ENCODE measurements around the gene RIPK1.
A peak's percentile ranks its signal among the peaks of the same experiment; 100 is the strongest.
"Not testable (repeated sequence)": the region's sequence is repeated elsewhere in the genome, so short reads cannot be mapped to it uniquely, and the experiment has no call there.

Gene RIPK1

DNA sequence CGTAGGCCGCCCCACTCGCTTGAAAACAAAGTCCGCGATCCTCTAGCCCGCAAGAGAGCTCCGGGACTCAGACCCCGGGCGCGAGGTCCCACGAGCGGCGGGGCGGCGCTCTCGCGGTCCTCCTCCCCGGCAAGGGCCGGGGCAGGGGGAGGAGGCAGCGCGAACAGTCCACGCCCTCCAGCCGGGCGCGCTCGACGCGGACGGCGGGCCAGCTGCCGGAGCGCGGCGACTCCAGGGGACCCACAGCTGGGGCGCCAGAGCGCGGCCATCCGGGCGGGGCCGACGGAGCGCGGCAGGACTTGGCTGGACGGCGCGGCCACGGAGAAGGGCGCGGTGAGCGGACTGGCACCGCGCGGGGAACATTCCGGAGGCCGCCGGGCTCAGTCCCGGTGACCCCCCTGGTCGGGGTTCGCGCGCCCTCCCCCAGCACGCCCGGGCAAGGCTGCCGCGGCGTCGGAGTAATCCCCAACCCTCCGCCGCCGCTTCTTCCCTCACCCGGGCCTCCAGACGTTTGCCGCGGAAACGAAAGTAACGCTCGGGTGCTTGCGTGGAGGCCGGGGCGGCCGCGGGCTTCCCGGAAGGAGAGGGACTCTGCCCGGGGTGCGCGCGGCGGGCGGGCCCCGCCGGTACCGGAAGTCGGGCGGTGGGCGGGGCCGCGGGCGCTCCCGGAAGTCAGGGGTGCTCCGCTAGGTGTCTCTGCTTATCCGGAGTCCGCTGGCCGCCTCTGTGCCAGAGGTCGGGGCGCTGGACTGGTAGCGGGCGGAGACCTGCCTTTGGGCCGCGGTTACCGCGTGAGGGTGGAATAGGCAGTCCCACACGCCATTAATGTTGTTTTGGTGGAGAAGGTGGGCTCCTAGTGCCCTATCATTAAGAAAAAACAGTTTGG is at the start of gene RIPK1:
Gene RIPK1, plus strand, starts transcription at position 166 of the 886 bp plus-strand sequence. CDS start 8,330 bp downstream, outside the sequence.
- DNase-seq = peak; percentile 95

DNA sequence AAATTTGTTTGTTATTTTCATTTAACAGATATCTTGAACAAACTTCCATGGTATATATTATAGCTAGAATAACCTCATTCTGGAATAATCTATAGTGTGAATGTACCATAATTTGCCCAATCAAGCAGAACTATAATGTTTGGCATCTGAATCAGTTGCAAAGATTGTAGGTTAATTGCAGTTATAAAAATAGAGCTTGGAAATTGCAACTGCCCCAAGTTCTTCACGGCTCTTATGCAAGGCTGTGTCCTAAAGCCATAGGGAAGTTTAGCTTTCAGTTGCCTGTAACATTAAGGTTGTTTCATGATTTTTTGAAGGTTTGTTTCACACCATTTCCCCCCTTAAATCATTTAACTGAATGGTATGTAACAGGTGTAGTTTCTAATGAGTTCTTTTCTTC is 49.2 kb upstream of the RIPK1 start:
- DNase-seq = no peak

DNA sequence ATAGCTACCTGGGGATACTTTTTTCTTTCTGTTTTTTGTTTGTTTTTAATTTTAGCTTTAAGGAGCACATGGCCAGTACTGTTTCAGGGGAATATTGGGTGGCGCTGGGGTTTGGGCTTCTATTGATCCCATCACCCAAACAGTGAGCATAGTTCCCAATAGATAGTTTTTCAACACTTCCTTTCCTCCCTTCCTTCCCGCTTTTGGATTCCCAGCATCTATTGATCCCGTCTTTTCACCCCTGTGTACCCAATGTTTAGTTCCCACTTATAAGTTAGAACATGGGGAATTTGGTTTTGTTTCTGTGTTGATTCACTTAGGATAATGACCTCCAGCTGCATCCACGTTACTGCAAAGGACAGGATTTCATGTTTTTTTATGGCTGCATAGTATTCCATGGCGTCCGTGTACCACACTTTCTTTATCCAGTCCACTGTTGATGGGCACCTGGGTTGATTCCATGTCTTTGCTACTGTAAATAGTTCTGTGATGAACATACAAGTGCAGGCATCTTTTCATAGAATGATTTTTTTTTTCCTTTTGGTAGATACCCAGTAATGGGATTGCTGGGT is 48.5 kb upstream of the RIPK1 start:
- no peak for DNase-seq

GRCh38 chr6:3020976-3021598 is 47.2 kb upstream of the RIPK1 start:
- DNase-seq = not testable (repeated sequence)

- no peak for DNase-seq
Observed at GRCh38 chr6:3022765-3023662, 45.3 kb upstream of the RIPK1 start.

- DNase-seq = peak; percentile 89
Observed at GRCh38 chr6:3023663-3024483, 44.4 kb upstream of the RIPK1 start.

GRCh38 chr6:3026791-3027626 is 41.3 kb upstream of the RIPK1 start:
- no peak for DNase-seq

GRCh38 chr6:3028156-3028555 is 40.1 kb upstream of the RIPK1 start:
- DNase-seq = not testable (repeated sequence)

- no peak for DNase-seq
Observed at GRCh38 chr6:3031857-3032640, 36.2 kb upstream of the RIPK1 start.

- no peak for DNase-seq
Observed at GRCh38 chr6:3032986-3033385, 35.3 kb upstream of the RIPK1 start.

DNA sequence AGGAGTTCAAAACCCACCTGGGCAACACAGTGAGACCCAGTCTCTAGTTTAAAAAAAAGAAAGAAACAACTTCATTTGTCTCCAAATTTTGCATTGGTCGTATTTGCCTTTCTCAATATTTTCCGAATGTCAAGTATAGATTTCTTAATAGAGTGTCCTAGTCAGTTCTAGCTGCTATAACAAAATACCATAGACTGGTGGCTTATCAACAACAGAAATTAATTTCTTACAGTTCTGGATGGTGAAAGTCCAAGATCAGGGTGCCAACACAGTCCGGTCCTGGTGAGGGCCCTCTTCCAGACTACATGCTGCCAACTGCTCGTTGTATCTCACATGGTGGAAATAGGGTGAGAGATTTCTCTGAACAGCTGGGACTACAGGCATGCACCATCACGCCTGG is 34.6 kb upstream of the RIPK1 start:
- DNase-seq = no peak

- no peak for DNase-seq
Observed at GRCh38 chr6:3035397-3035796, 32.9 kb upstream of the RIPK1 start.

GRCh38 chr6:3036861-3037637 is 31.2 kb upstream of the RIPK1 start:
- no peak for DNase-seq

GRCh38 chr6:3037638-3038365 is 30.5 kb upstream of the RIPK1 start:
- no peak for DNase-seq

DNA sequence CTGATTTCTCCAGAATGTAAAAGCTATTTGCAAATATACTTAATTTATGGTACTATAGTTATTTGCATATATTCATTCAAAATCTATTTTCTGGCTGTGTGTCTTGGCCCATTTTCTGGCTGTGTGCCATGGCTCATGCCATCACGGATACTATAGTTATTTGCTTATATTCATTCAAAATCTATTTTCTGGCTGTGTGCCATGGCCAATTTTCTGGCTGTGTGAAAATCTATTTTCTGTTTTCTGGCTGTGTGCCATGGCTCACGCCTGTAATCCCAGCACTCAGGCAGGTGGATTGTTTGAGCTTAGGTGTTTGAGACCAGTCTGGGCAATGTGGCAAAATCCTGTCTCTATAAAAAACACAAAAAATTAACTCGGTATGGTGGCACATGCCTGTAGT is 28.9 kb upstream of the RIPK1 start:
- no peak for DNase-seq

DNA sequence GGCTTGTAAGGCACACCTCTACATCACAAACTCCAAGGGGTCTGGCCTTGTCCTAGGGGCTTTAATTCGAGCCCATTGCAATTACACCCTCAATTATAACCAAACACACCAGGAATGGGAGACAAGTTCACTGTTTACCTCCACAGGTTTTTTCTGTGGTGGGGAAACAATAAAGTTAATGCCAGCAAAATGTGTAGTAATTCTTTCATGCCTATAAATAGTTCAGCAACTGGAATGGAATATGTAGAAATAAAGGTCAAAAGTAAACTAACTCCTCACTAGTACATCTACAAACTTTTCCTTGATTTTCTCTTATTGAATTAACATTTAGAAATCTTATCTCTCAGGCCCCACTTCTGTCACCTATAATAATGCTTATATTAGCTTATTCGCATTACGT is 27.1 kb upstream of the RIPK1 start:
- DNase-seq = no peak

DNA sequence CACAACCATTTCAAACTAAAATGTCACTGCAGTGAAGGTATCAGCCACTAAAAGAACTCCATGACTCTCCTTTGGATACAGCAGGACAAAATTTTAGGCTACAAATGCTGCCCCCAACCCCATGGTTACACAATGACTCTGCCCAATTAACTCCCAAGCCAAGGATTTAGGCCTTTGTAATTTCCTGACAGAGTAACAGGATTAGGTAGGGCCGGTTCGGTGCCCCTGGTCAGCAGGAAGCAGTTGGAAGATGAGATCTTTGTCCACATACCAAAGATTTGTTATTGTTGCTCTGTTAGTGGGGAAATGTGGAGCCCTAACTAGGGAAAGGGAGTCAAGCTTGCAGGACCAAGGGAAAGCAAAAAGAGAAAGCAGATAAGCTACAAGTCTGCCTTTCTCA is 26.7 kb upstream of the RIPK1 start:
- DNase-seq = no peak

GRCh38 chr6:3045369-3045768 is 22.9 kb upstream of the RIPK1 start:
- DNase-seq = no peak

GRCh38 chr6:3045777-3046176 is 22.5 kb upstream of the RIPK1 start:
- DNase-seq = no peak
